HG02610 (cell line): ENCODE measurements around the gene VIL1.

Experiments
- ATAC-seq: cut with Tn5 transposase; IDR thresholded peaks from one replicate; pipeline ENCODE4 v1.9.1; 2021; ENCODE audit warnings: mild to moderate bottlenecking, moderate library complexity; ENCODE audit not compliant: unreplicated experiment

The VIL1 gene

DNA sequence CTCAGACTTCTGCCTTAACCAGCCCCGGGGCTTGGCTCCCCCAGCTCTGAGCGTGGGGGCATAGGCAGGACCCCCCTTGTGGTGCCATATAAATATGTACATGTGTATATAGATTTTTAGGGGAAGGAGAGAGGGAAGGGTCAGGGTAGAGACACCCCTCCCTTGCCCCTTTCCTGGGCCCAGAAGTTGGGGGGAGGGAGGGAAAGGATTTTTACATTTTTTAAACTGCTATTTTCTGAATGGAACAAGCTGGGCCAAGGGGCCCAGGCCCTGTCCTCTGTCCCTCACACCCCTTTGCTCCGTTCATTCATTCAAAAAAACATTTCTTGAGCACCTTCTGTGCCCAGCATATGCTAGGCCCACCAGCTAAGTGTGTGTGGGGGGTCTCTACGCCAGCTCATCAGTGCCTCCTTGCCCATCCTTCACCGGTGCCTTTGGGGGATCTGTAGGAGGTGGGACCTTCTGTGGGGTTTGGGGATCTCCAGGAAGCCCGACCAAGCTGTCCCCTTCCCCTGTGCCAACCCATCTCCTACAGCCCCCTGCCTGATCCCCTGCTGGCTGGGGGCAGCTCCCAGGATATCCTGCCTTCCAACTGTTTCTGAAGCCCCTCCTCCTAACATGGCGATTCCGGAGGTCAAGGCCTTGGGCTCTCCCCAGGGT is 13.7 kb upstream of the VIL1 start:
- ATAC-seq = no peak

DNA sequence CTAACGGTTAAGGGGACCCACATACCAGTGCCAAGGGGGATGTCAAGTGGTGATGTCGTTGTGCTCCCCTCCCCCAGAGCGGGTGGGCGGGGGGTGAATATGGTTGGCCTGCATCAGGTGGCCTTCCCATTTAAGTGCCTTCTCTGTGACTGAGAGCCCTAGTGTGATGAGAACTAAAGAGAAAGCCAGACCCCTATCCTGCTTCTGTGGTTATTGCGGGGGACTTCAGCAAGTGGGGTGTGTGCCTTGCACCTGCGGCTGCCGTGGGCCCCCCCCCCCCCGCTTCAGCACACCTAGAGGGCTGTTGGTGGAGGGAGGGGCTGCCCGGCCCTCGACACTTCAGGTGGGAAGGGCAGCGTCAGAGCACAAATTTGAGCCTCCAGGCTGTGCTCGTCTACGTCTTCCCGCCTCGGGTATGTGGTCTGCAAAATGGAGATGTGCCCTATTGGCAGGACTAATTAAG is 13.1 kb upstream of the VIL1 start:
- ATAC-seq = peak; percentile 19

DNA sequence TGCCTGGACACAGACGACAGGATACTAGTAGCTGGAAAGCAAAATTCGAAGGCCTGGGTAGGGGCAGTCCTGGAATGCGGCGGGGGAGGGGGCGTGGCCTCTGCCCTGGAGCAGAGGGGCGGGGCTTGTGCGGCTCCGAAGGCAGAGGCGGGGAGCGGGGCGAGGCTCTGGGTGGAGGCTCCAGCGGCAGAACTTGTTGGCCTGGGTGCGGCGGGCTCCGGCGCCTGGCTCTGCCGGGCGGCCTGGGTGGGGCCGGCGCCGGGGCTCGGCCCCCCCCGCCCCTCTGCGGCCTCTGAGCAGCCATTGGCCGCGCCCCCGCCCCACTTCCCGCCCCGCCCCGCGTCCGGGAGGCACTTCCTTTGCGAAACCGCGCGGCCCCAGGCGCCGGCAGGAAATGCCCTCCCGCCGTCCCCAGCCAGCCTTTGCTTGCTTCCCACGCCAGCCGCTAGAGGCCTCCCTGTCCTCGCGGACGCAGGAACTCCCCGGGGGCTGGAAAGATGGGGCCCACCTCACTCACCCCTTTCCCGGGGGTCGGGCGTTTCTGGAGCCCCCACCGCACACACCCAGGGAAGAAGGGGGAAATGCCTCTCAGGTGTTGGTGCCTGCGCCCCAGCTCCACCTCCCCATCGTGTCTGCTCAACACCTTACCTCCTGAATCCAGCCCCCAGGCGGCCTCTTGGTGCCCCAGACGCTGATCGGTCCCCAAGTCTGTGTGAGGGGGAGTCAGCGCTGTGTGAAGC is 12.5 kb upstream of the VIL1 start:
- peak; percentile 87 for ATAC-seq

- ATAC-seq = no peak
Observed at GRCh38 chr2:218406949-218407618, 11.8 kb upstream of the VIL1 start.

- no peak for ATAC-seq
Observed at GRCh38 chr2:218407717-218408116, 11.2 kb upstream of the VIL1 start.

DNA sequence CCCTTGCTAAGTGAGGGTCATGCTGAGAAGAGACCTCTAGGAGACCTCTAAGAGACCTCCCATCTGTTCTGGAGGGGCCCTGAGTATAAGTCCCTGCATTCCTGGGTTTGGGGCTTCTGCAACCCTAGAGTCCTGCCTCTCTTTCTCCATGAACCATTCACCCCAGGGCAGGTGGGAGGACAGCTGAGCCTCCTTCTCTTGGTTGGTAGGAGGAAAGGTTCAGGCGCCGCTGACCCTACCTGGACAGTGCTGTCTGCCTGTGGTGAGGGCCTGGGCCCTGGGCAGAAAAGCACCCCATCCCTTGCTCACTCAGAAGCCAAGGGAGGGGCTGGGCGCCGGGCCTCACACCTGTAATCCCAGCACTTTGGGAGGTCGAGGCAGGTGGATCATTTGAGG is 604 bp upstream of the VIL1 start:
- ATAC-seq = no peak

DNA sequence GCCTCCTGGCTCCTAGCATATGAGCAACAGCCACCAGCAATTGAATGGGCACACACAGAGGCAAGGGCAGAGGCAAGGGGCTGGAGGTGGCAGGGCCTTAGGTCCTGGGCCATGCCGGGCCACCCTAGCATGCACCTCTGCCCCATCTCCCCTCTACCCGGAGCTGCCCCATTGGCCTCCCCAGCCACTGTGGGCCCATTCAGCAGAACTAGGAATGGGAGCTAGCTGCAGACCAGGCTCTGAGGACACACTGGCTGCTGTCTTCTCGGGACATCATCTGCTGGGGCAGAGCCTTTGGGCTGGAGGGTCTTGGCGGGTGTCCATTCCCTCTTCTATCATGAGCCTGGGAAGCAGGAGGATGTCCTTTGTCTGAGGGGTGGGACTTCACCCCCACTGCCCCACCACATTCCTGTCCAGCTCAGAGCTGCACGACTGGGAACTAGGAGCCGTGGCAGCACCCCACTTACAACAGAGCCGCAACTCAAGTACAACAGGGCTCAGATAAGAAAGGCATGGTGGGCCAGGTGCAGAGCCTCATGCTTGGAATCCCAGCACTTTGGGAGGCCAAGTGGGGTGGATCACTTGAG is 800 bp downstream of the VIL1 start:
- no peak for ATAC-seq

- no peak for ATAC-seq
Observed at GRCh38 chr2:218421027-218421426, 2.1 kb downstream of the VIL1 start.

GRCh38 chr2:218422403-218423086 is 3.6 kb downstream of the VIL1 start:
- no peak for ATAC-seq

DNA sequence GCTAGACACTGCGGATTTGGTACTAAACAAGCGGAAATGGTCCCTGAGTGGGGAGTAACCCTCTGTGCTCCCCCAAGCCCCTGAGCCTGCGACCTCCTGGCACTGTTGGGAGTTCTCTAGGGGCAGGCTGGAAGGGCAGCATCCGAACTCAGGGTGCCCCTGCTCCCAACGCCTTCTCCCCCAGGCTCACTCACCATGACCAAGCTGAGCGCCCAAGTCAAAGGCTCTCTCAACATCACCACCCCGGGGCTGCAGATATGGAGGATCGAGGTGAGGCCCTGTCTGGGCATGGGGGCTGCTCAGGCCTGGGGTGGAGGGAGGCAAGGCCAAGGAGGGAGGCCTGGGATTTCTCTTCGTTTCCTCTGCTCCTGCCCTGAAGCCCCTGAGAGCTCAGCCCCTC is 4.7 kb downstream of the VIL1 start:
- no peak for ATAC-seq

GRCh38 chr2:218425531-218425930 is 6.6 kb downstream of the VIL1 start:
- ATAC-seq = no peak

GRCh38 chr2:218427741-218428140 is 8.8 kb downstream of the VIL1 start:
- no peak for ATAC-seq

DNA sequence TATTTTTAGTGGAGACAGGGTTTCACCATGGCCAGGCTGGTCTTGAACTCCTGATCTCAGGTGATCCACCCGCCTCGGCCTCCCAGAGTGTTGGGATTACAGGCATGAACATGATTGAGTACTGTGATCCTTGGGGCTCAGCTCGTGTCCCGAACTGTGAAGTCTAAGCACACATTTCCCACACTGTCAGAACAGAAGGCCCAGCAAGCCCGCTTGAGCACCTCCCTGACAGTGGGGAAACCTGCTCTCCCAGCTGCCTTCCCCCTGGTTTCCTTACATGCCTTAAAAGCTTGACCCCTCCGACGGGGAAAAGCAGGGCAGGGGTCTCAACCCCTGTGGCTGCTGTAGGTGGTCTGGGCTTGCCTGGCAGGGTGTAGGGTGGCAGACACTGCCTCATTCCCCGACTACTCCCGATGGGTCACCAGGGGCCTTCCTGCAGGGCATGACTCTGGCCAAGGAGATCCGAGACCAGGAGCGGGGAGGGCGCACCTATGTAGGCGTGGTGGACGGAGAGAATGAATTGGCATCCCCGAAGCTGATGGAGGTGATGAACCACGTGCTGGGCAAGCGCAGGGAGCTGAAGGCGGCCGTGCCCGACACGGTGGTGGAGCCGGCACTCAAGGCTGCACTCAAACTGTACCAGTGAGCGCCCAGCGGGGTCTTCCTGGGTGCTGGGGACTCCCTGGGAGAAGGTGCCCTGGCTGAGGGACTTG is 10.1 kb downstream of the VIL1 start:
- ATAC-seq = no peak

GRCh38 chr2:218429911-218430692 is 11.2 kb downstream of the VIL1 start:
- ATAC-seq = no peak

DNA sequence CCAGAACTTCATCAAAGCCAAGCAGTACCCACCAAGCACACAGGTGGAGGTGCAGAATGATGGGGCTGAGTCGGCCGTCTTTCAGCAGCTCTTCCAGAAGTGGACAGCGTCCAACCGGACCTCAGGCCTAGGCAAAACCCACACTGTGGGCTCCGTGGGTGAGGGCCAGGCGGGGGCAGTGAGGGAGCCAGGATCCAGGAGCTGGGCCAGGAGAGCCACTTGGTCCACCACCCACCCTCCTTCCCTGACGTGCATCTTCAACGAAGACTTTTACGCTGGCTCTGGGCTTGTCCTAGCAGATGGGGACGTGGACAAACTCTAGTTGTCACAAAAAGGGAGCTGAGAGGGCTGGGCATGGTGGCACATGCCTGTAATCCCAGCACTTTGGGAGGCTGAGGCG is 11.8 kb downstream of the VIL1 start:
- ATAC-seq = no peak

- no peak for ATAC-seq
Observed at GRCh38 chr2:218431878-218432277, 13.0 kb downstream of the VIL1 start.

DNA sequence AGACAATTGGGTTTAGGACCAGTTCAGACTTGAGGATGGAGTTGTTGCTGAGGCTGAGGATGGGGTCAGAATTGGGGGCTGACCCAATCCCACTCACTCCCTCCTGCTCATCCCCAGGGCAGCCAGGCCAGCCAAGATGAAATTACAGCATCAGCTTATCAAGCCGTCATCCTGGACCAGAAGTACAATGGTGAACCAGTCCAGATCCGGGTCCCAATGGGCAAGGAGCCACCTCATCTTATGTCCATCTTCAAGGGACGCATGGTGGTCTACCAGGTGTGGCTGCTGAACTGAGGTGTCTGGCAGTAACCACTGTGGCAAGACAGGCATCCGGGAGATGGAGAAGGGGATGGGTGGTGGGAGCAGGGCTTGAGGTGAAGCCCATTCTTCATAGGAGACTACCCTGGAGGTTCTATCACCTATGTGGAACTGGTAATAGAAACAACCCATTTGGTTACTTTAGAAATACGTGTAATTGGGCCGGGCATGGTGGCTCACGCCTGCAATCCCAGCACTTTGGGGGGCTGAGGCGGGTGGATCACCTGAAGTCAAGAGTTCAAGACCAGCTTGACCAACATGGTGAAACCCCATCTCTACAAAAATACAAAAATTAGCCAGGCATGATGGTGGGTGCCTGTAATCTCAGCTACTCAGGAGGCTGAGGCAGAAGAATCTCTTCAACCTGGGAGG is 13.9 kb downstream of the VIL1 start:
- ATAC-seq = no peak

GRCh38 chr2:218434456-218434855 is 15.5 kb downstream of the VIL1 start:
- no peak for ATAC-seq
